HTERT RPE-1 (cell line): ENCODE results near the gene OR2AK2.
"Not testable (repeated sequence)": the region's sequence is repeated elsewhere in the genome, so short reads cannot be mapped to it uniquely, and the experiment has no call there.

ENCODE experiments used
- in situ Hi-C: fragments of 300-500 bp; cut with MboI; formaldehyde crosslinking; loops from 4 replicates; pipeline ENCODE4 v1.14.3; 2020; ENCODE audit warnings: low sequenced_read_pairs

Gene OR2AK2

GRCh38 chr1:247964933-247965332 lies at the start of gene OR2AK2:
TSS of gene OR2AK2 (plus strand) at chr1:247965233. CDS start at chr1:247965377, 144 bp downstream.
- in situ Hi-C loops, result no loop called here

- in situ Hi-C loops, result no loop called here
Measured at GRCh38 chr1:247919952-247920351, 45.1 kb upstream of the OR2AK2 start, which contains the start of gene OR2T8. TSS of gene OR2T8 (plus strand) at chr1:247920252. CDS start at chr1:247921018, 766 bp downstream.

- in situ Hi-C loops, result no loop called here
Measured at GRCh38 chr1:247923941-247924340, 41.1 kb upstream of the OR2AK2 start.

- in situ Hi-C loops, result no loop called here
Measured at GRCh38 chr1:247924868-247925267, 40.2 kb upstream of the OR2AK2 start, which contains the start of gene OR2AJ1. TSS of gene OR2AJ1 (plus strand) at chr1:247924889. CDS start at chr1:247933769, 8,880 bp downstream.

- in situ Hi-C loops, result no loop called here
Measured at GRCh38 chr1:247933989-247934388, 31.0 kb upstream of the OR2AK2 start.

GRCh38 chr1:247935781-247936180 lies 29.3 kb upstream of the OR2AK2 start:
- in situ Hi-C loops, result no loop called here

- in situ Hi-C loops, result no loop called here
Measured at GRCh38 chr1:247936415-247936814, 28.6 kb upstream of the OR2AK2 start.

GRCh38 chr1:247936965-247937734 lies 27.9 kb upstream of the OR2AK2 start:
- in situ Hi-C loops, result not testable (repeated sequence)

GRCh38 chr1:247942624-247943023 lies 22.4 kb upstream of the OR2AK2 start:
- in situ Hi-C loops, result no loop called here

GRCh38 chr1:247948558-247948957 lies 16.5 kb upstream of the OR2AK2 start, which contains the start of gene OR2L8:
TSS of gene OR2L8 (plus strand) at chr1:247948858. CDS start at chr1:247948858, 0 bp downstream.
- in situ Hi-C loops, result no loop called here

- in situ Hi-C loops, result no loop called here
Measured at GRCh38 chr1:247953408-247953807, 11.6 kb upstream of the OR2AK2 start.

GRCh38 chr1:247961791-247962190 lies 3.2 kb upstream of the OR2AK2 start:
- in situ Hi-C loops, result no loop called here

GRCh38 chr1:247962911-247963588 lies 2.0 kb upstream of the OR2AK2 start:
- in situ Hi-C loops, result no loop called here

GRCh38 chr1:247966532-247967204 lies 1.6 kb downstream of the OR2AK2 start:
- in situ Hi-C loops, result no loop called here

- in situ Hi-C loops, result no loop called here
Measured at GRCh38 chr1:247992986-247993385, 28.0 kb downstream of the OR2AK2 start.

- in situ Hi-C loops, result no loop called here
Measured at GRCh38 chr1:247998811-247999210, 33.8 kb downstream of the OR2AK2 start.

GRCh38 chr1:248000169-248000568 lies 35.1 kb downstream of the OR2AK2 start:
- in situ Hi-C loops, result no loop called here

GRCh38 chr1:248007778-248008177 lies 42.7 kb downstream of the OR2AK2 start:
- in situ Hi-C loops, result no loop called here

GRCh38 chr1:248009681-248010080 lies 44.6 kb downstream of the OR2AK2 start:
- in situ Hi-C loops, result no loop called here

- in situ Hi-C loops, result no loop called here
Measured at GRCh38 chr1:248013229-248013710, 48.2 kb downstream of the OR2AK2 start, which contains the start of gene OR2L5. TSS of gene OR2L5 (plus strand) at chr1:248013660. CDS start at chr1:248021948, 8,288 bp downstream.

GRCh38 chr1:248015803-248016202 lies 50.8 kb downstream of the OR2AK2 start:
- in situ Hi-C loops, result no loop called here
